Medulla oblongata (tissue), 1 donor: Measurements from ENCODE around the gene ERBB4.

Source experiments
- DNase-seq: peaks from one replicate; pipeline ENCODE4 v3.0.0-alpha.2; 2015; ENCODE audit errors: extremely low spot score

The ERBB4 gene

GRCh38 chr2:212538305-212539071, at the start of gene ERBB4:
ERBB4 (minus strand) TSS chr2:212538802; CDS start chr2:212538530, 272 bp downstream.
- no peak for DNase-seq

- DNase-seq = no peak
Measured at GRCh38 chr2:212580117-212580516, 41.5 kb upstream of the ERBB4 start.

DNA sequence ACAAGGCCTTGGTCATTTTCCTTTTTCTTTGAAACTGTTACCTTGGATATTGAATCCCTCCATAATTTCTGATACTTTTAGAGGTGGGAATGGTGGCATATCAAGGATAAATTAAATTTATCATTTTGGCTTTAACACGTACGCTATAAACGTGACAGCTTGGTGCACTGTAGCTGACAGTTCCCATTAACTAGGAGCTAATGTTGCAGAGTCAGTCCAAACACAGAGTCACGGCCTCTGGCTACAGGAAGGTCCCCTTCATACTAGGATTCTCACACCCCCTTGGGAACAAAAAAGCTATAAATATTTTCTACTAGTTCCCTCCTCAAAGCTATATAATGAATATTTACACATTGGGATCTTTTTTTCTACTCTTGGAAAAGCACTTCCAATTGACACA, 17.7 kb upstream of the ERBB4 start:
- DNase-seq = no peak

GRCh38 chr2:212554233-212554632, 15.6 kb upstream of the ERBB4 start:
- DNase-seq = no peak

DNA sequence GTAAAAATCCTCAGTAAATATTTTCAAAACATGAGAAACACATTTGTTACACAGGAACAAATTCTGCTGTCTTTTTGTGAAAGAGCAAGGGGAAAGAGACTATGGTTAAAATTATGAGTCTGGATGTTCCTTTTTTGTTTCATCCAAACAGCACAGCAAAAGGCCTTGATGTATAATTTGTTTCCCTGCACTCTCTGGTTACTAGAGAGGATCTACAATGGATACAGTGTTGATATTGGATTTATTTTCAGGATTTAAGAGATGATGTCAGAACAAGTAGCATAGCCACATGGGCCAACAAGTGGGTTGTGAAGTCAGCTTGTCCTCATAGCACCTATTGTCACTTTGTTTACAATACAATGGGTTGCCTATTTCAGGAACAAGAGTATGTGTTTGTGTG, 11.3 kb upstream of the ERBB4 start:
- no peak for DNase-seq

DNA sequence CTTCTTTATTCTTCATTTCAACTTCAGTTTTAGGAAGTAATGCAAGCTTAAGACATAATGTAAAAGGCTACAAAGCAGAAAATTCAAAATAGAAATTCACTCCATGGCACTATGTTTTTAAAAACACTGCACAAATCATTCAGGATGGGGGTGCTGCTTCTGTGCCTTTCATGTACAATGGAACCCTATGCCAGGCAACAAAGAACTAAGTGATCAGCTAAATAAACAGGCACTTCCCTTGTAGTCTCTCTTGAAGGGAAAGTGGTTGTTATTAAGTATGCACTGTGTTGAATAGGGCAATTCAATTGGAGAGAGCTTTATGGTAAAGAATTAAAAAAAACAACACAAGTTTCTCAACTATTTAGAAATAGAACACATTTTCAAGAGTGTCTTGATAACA, 10.9 kb upstream of the ERBB4 start:
- peak; percentile 80 for DNase-seq

GRCh38 chr2:212548455-212548819, 9.8 kb upstream of the ERBB4 start:
- peak; percentile 76 for DNase-seq

- no peak for DNase-seq
Measured at GRCh38 chr2:212547716-212548454, 9.3 kb upstream of the ERBB4 start.

- no peak for DNase-seq
Measured at GRCh38 chr2:212546669-212547068, 8.1 kb upstream of the ERBB4 start.

DNA sequence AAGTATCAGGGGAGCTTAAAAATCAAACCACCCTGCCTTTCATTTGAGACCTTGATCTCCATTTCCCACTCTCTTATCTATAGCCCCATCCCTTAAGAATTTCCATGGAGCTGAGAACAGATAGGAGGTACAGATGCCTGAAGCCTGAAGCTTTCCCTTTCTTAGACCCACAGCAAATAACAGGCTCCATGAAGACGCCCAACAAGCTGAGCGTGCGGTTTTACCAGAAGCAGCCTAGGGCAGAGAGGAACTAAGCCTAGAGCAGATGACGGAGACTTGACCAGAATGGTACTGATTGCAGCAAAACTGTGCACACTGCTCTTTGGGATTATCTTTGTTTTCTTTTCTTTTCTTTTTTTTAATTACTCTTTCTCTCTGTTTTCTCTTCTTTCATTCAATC, 1.7 kb upstream of the ERBB4 start:
- no peak for DNase-seq

DNA sequence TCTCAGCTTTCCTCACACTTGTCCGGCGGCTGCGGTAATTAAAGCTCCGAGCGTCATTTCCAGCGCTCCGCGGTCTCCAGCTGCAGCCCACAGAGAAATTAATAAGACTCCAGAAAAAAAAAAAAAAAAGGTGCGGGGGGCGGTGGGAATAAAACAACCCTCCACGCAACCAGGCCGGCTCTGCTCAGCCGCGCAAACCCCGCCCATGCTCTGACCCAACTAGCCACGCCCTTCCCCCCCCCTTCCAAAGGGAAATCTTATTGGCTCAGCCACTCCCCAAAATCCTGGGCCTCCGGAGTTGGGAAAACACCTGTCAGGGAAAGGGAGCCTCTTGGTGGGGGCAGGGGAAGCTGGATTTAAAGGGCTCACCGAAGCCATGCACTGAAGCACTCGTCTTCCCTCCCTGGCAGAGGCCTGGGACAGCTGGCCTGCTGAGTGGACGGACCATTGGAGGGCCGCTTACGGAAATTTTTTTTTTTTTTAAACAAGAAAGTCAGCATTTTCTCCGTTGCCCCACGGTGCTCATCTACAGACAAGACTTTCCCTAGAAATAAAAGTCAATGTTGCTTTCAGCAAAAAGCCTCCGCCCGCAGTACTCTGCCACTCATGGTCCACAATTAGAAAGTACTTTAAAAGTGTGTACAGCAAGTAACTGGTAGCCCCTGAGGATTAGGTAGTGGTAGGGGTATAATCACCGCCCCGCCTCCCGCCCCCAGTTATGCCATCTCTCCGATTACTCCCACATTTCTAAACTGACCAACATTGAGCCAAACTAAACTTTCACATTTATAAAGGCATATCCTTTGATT, 674 bp upstream of the ERBB4 start:
- DNase-seq = peak; percentile 77

GRCh38 chr2:212537726-212538304, 787 bp downstream of the ERBB4 start:
- no peak for DNase-seq

GRCh38 chr2:212536817-212537725, 1.5 kb downstream of the ERBB4 start:
- peak; percentile 40 for DNase-seq

DNA sequence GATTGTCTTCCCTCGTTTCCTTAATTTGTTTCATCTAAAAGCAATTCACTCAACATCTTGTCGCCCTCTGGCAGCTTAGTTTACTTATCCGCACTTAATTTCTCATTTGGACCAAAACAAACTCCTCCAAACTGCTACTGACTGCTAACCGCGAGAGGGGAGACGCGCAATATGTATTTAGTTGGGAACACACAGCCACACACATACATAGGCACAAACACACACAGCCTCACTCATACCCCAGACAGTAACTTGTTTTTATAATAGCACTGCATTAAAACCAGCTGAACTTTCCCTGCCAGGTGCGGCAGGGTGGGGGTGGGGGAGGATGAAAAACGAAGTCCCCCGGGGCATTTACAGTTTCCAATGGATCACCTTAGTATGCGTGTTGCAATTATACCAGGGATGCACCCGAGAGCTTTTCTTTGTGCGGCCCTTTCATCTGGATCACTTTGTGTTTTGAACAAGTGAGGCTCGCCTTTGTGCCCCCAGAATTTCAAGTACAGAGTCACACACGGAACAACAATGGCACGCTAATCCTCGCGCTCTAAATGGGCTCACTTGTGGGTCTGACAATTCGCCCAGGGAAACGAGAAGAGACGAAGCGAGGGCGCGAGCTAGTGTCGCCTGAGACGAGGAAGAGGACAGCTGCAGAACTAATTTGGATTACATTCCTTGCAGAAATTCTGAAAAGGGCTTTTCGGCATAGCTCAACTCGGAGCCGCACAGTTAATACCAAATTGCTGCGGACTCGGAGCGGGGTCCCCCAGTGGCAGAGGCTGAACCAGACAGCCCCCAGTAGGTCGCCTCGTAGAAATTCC, 2.4 kb downstream of the ERBB4 start:
- peak; percentile 56 for DNase-seq

GRCh38 chr2:212534336-212534735, 4.3 kb downstream of the ERBB4 start:
- no peak for DNase-seq

GRCh38 chr2:212532585-212532984, 6.0 kb downstream of the ERBB4 start:
- DNase-seq = no peak

GRCh38 chr2:212532087-212532486, 6.5 kb downstream of the ERBB4 start:
- DNase-seq = no peak

- no peak for DNase-seq
Measured at GRCh38 chr2:212531499-212531898, 7.1 kb downstream of the ERBB4 start.

DNA sequence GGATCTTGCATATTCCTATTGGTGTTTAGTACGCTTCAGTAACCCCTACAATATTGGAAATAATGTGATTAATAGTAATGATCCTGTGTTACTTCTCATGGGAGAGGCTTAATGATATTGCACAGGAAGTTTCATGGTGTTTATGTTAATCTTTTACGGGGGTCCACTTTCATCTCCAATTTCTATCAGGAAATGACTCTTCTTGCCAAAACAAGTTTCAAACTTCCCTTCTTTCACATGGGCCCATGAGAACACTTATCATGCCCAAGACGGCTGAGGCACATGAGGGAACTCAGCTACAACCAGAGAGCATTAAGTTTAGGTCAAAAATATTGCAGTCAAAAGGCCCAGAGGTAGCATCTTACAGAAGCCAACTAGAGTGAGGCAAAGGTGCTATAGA, 7.6 kb downstream of the ERBB4 start:
- no peak for DNase-seq

GRCh38 chr2:212530373-212530772, 8.2 kb downstream of the ERBB4 start:
- no peak for DNase-seq
